Measurements from ENCODE around the gene PACSIN3. TPM values are rescaled to one million over a fixed set of nuclear protein-coding genes. Genes with fewer than 3 reads are reported as not detected.
"Not testable (repeated sequence)": the region's sequence is repeated elsewhere in the genome, so short reads cannot be mapped to it uniquely, and the experiment has no call there.

The PACSIN3 gene
- total RNA-seq, 1 experiment from 2014 or later = 113 TPM

DNA sequence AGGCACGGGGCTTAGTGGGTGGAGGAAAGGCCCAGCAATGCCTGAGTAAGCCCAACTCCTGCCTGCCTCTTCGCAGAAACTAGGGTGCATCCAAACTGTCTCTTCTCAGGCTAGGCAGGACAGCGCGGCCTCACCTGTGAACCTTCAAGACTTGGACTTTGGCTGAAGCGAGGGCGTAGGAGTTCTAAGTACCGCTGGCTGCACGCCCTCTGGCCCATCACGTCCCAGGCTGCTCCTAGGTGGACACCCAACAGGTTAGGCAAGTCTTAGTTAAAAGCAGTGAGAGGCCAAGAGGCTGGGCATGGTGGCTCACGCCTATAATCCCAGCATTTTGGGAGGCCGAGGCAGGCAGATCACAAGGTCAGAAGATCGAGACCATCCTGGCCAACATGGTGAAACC is 26.7 kb upstream of the PACSIN3 start:
- no TSS peak for BruUV-seq (replicated peaks)
- Histone ChIP-seq H3K9me3 (ENCODE audit: insufficient read depth, low read depth) (no peaks in the 10 kb centered on the region), H3K36me3 (ENCODE audit: low read depth) (no peaks in the 10 kb centered on the region), H3F3A (ENCODE audit: insufficient read depth, low read depth) (peaks cover 31% of the 10 kb centered on the region), H3K4me2 (no peak overlapping the region), H3K9me2 (ENCODE audit: insufficient read depth) (no peaks in the 10 kb centered on the region), H3K4me3 (no peak overlapping the region), H3K27ac (no peak overlapping the region), H4K20me1 (ENCODE audit: insufficient read depth) (0 out of 2 replicates have a peak, but pooled peaks cover 4% of the 10 kb centered on the region), H3K4me1 (replicated peaks; ENCODE audit: insufficient read depth) (peaks cover 29% of the 10 kb centered on the region), H3K79me2 (ENCODE audit: low read depth) (0 out of 2 replicates have a peak, but pooled peaks cover 7% of the 10 kb centered on the region), H3K27me3 (ENCODE audit: insufficient read depth, low read depth) (no peaks in the 10 kb centered on the region), H2AFZ (no peak overlapping the region)
- ChIA-PET CTCF (no interaction called here), POLR2A (ENCODE audit: unreplicated experiment) (no interaction called here)
- intact Hi-C loops (cut with micrococcal nuclease; ENCODE audit: unreplicated experiment) = no loop called here
- no peak for TF ChIP-seq EZH2 (IDR thresholded peaks at IDR 0.05; ENCODE audit: low read depth)
- TF ChIP-seq, protein P1, sequence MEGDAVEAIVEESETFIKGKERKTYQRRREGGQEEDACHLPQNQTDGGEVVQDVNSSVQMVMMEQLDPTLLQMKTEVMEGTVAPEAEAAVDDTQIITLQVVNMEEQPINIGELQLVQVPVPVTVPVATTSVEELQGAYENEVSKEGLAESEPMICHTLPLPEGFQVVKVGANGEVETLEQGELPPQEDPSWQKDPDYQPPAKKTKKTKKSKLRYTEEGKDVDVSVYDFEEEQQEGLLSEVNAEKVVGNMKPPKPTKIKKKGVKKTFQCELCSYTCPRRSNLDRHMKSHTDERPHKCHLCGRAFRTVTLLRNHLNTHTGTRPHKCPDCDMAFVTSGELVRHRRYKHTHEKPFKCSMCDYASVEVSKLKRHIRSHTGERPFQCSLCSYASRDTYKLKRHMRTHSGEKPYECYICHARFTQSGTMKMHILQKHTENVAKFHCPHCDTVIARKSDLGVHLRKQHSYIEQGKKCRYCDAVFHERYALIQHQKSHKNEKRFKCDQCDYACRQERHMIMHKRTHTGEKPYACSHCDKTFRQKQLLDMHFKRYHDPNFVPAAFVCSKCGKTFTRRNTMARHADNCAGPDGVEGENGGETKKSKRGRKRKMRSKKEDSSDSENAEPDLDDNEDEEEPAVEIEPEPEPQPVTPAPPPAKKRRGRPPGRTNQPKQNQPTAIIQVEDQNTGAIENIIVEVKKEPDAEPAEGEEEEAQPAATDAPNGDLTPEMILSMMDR (conservative IDR thresholded peaks at IDR 0.05) = no peak
- DNase-seq = peak; percentile 42 to 44

DNA sequence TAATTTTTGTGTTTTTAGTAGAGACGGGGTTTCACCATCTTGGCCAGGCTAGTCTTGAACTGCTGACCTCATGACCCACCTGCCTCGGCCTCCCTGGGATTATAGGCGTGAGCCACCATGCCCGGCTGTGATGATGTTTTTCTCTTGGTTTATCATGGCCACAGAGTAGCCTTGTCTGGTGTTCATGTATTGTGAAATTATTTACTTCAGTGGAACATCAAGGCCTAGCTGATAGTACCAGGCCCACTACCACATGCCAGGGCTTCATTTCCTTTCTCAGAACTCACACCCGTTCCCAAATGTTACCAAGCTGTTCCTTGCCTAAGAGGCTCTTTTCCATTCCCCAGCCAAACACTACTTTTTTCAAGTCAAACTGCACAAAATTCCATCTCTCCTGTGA is 22.4 kb upstream of the PACSIN3 start:
- BruUV-seq (replicated peaks) = no TSS peak
- Histone ChIP-seq H3K4me3 (no peak overlapping the region), H3K4me2 (no peak overlapping the region), H3K27me3 (ENCODE audit: insufficient read depth, low read depth) (no peaks in the 10 kb centered on the region), H3K9me2 (ENCODE audit: insufficient read depth) (no peaks in the 10 kb centered on the region), H3K79me2 (ENCODE audit: low read depth) (no peaks in the 10 kb centered on the region), H3K36me3 (ENCODE audit: low read depth) (no peaks in the 10 kb centered on the region), H2AFZ (no peak overlapping the region), H3F3A (ENCODE audit: insufficient read depth, low read depth) (peaks cover 21% of the 10 kb centered on the region), H3K4me1 (replicated peaks; ENCODE audit: insufficient read depth) (peaks cover 24% of the 10 kb centered on the region), H3K27ac (no peak overlapping the region), H3K9me3 (ENCODE audit: insufficient read depth, low read depth) (no peaks in the 10 kb centered on the region), H4K20me1 (ENCODE audit: insufficient read depth) (no peaks in the 10 kb centered on the region)
- TF ChIP-seq, protein P1 (conservative IDR thresholded peaks at IDR 0.05) = no peak
- TF ChIP-seq EZH2 (IDR thresholded peaks at IDR 0.05; ENCODE audit: low read depth) = no peak
- DNase-seq = no peak
- ChIA-PET CTCF (no interaction called here), POLR2A (ENCODE audit: unreplicated experiment) (no interaction called here)
- intact Hi-C loops (cut with micrococcal nuclease; ENCODE audit: unreplicated experiment) = no loop called here

DNA sequence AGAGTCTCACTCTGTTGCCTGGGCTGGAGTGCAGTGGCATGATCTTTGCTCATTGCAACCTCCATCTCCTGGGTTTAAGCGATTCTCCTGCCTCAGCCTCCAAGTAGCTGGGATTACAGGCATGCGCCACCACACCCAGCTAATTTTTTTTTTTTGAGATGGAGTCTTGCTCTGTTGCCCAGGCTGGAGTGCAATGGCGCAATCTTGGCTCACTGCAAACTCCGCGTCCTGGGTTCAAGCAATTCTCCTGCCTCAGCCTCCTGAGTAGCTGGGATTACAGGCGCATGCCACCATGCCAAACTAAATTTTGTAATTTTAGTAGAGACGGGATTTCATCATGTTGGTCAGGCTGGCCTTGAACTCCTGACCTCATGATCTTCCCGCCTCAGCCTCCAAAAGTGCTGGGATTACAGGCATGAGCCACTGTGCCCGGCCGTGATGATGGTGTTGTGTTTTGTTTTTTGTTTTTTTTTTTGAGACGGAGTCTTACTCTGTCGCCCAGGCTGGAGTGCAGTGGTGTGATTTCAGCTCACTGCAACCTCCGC is 21.8 kb upstream of the PACSIN3 start:
- POLR2A ChIA-PET (ENCODE audit: unreplicated experiment) = interaction anchor here (0.6 kb wide), 1 partner anchor 21 kb away, joined by 8 read pairs; no protein-coding TSS in a partner anchor
- BruUV-seq (replicated peaks); H3K4me3 ChIP-seq; H3K36me3 ChIP-seq (ENCODE audit: low read depth); DNase-seq; H3K4me2 ChIP-seq; H4K20me1 ChIP-seq (ENCODE audit: insufficient read depth); H3K9me2 ChIP-seq (ENCODE audit: insufficient read depth); intact Hi-C loops (cut with micrococcal nuclease; ENCODE audit: unreplicated experiment); H3K79me2 ChIP-seq (ENCODE audit: low read depth); H2AFZ ChIP-seq; H3K27ac ChIP-seq; H3K27me3 ChIP-seq (ENCODE audit: insufficient read depth, low read depth); H3K9me3 ChIP-seq (ENCODE audit: insufficient read depth, low read depth): not testable (repeated sequence)
- Histone ChIP-seq H3K4me1 (replicated peaks; ENCODE audit: insufficient read depth) (peaks cover 23% of the 10 kb centered on the region), H3F3A (ENCODE audit: insufficient read depth, low read depth) (peaks cover 23% of the 10 kb centered on the region)
- CTCF ChIA-PET = interaction anchor here (0.6 kb wide), 1 partner anchor 839 kb away, joined by 7 read pairs; no protein-coding TSS in a partner anchor

DNA sequence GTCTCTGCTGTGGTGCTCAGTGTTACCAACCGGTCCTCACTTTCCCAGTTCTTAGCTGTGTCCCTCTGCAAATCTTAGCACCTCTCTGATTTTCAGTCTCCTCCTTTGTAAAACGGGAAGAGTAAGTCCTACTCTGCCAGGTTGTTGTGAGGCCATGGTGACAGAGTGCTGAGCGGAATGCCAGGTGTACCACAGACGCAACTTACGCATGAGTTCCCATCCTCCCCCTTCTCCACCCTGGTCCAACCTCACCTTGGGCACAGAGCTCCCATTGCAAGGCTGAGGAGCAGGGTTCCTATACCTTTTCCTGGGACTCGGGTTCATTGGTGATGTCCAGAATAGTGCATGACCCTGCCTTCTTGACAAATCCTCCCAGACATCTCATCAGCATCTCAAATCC is 21.2 kb upstream of the PACSIN3 start:
- H3K4me3 ChIP-seq = no peak overlapping the region
- ChIA-PET CTCF (interaction anchor here (0.6 kb wide), 1 partner anchor 840 kb away, joined by 7 read pairs; no protein-coding TSS in a partner anchor), POLR2A (ENCODE audit: unreplicated experiment) (interaction anchor here (0.6 kb wide), 2 partner anchors 21 to 22 kb away, joined by 4 to 8 read pairs; no protein-coding TSS in a partner anchor)
- H3F3A ChIP-seq (ENCODE audit: insufficient read depth, low read depth) = peaks cover 23% of the 10 kb centered on the region
- no peaks in the 10 kb centered on the region for H3K36me3 ChIP-seq (ENCODE audit: low read depth)
- no peaks in the 10 kb centered on the region for H3K9me2 ChIP-seq (ENCODE audit: insufficient read depth)
- no peaks in the 10 kb centered on the region for H3K9me3 ChIP-seq (ENCODE audit: insufficient read depth, low read depth)
- no peak for DNase-seq
- no peaks in the 10 kb centered on the region for H4K20me1 ChIP-seq (ENCODE audit: insufficient read depth)
- intact Hi-C loops (cut with micrococcal nuclease; ENCODE audit: unreplicated experiment) = no loop called here
- no peak overlapping the region for H2AFZ ChIP-seq
- H3K4me1 ChIP-seq (replicated peaks; ENCODE audit: insufficient read depth) = peaks cover 20% of the 10 kb centered on the region
- H3K4me2 ChIP-seq = no peak overlapping the region
- H3K27ac ChIP-seq = no peak overlapping the region
- no peaks in the 10 kb centered on the region for H3K27me3 ChIP-seq (ENCODE audit: insufficient read depth, low read depth)
- BruUV-seq (replicated peaks) = no TSS peak
- H3K79me2 ChIP-seq (ENCODE audit: low read depth) = no peaks in the 10 kb centered on the region
- TF ChIP-seq, protein P1 (conservative IDR thresholded peaks at IDR 0.05) = no peak
- no peak for TF ChIP-seq EZH2 (IDR thresholded peaks at IDR 0.05; ENCODE audit: low read depth)

DNA sequence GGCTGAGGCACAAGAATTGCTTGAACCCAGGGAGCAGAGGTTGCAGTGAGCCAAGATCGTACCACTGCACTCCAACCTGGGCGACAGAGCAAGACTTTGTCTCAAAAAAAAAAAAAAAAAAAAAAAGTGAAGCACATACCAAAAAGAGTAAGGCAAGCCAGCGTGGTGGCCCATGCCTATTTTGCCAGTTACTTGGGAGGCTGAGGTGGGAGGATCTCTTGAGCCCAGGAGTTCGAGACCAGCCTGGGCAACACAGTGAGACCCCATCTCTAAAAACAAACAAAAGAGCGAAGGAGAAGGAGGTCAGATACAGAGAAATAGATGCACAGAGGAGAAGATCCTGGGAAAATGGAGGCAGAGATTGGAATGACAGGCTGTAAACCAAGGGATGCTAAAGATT is 20.3 kb upstream of the PACSIN3 start:
- H3K9me3 ChIP-seq (ENCODE audit: insufficient read depth, low read depth); BruUV-seq (replicated peaks); CTCF ChIA-PET: not testable (repeated sequence)

More for the DNA sequence above, 20.3 kb upstream of the PACSIN3 start:
- H3K27ac ChIP-seq; H3K36me3 ChIP-seq (ENCODE audit: low read depth); H3K79me2 ChIP-seq (ENCODE audit: low read depth); DNase-seq; H2AFZ ChIP-seq; H3K9me2 ChIP-seq (ENCODE audit: insufficient read depth); H4K20me1 ChIP-seq (ENCODE audit: insufficient read depth); POLR2A ChIA-PET (ENCODE audit: unreplicated experiment); H3K4me3 ChIP-seq; H3K27me3 ChIP-seq (ENCODE audit: insufficient read depth, low read depth); intact Hi-C loops (cut with micrococcal nuclease; ENCODE audit: unreplicated experiment); H3K4me2 ChIP-seq: not testable (repeated sequence)
- Histone ChIP-seq H3F3A (ENCODE audit: insufficient read depth, low read depth) (peaks cover 23% of the 10 kb centered on the region), H3K4me1 (replicated peaks; ENCODE audit: insufficient read depth) (peaks cover 20% of the 10 kb centered on the region)
